Mucosa of stomach (tissue), 1 donor: ENCODE data around the gene CAMKK1.
A peak's percentile ranks its signal among the peaks of the same experiment; 100 is the strongest.

Source experiments
- H3K27me3 ChIP-seq: one replicate; pipeline ENCODE4 v1.7.0; 2013; ENCODE audit warnings: mild to moderate bottlenecking, low read length; ENCODE audit not compliant: control insufficient read depth, insufficient read depth
- H3K36me3 ChIP-seq: one replicate; pipeline ENCODE4 v1.7.0; 2013; ENCODE audit warnings: low read length; ENCODE audit not compliant: control insufficient read depth, insufficient read depth
- H3K4me1 ChIP-seq: one replicate; pipeline ENCODE4 v1.7.0; 2013; ENCODE audit warnings: mild to moderate bottlenecking, low read length; ENCODE audit not compliant: control insufficient read depth, insufficient read depth
- H3K4me3 ChIP-seq: one replicate; pipeline ENCODE4 v1.7.0; 2013; ENCODE audit warnings: low read length
- H3K9ac ChIP-seq: one replicate; pipeline ENCODE4 v1.7.0; 2013; ENCODE audit warnings: mild to moderate bottlenecking, low read length, moderate library complexity
- H3K9me3 ChIP-seq: one replicate; pipeline ENCODE4 v1.7.0; 2013; ENCODE audit warnings: mild to moderate bottlenecking, low read length, moderate library complexity; ENCODE audit not compliant: control insufficient read depth
- donor health status: Pancreatic carcinoma.

CAMKK1 gene

GRCh38 chr17:3880983-3881382 is 11.9 kb downstream of the CAMKK1 start:
- no peak overlapping the region for H3K4me3 ChIP-seq
- no peak overlapping the region for H3K9ac ChIP-seq
- no peaks in the 10 kb centered on the region for H3K27me3 ChIP-seq
- no peaks in the 10 kb centered on the region for H3K9me3 ChIP-seq
- no peaks in the 10 kb centered on the region for H3K36me3 ChIP-seq
- H3K4me1 ChIP-seq = no peaks in the 10 kb centered on the region

DNA sequence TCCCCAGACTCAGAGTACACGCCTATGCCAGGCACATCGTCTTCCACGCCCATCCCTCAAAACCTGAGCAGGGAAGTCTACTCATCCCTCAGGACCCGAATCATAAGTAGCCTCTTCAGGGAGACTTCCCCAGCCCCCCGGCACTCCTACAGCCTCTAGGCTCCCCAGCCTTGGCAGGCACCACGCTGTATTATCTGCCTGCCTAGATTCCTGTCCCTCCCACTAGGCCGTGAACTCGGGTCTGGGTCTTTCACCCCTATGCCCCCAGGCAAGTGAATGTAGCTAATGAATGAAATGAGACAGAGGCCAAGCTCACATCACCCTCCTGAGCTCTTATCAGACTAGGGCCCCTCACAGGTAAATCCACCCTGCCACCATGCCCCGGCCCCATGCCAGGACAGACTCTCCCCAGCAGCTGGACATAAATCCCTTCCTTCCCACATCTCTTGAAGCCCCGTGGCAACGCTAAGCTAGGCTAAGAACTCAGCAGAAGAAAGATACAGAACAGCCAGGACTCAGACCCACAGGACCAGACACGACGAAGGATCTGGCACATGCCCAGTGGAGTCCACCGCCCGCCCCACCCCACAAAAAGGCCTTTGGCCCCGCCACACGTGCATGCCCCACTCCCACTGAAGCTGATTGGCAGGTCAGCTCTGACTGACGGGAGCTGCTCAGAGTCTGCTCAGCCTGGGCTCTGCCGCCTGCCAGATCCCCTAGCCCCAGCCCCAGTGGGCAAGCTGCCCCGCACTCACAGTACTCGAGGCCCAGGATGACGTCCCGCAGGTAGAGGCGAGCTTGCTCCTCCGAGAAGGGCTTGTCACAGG is 13.0 kb downstream of the CAMKK1 start:
- H3K9me3 ChIP-seq = no peaks in the 10 kb centered on the region
- no peaks in the 10 kb centered on the region for H3K36me3 ChIP-seq
- H3K4me1 ChIP-seq = no peaks in the 10 kb centered on the region
- no peaks in the 10 kb centered on the region for H3K27me3 ChIP-seq
- no peak overlapping the region for H3K9ac ChIP-seq
- no peak overlapping the region for H3K4me3 ChIP-seq

- Histone ChIP-seq H3K27me3 (no peaks in the 10 kb centered on the region), H3K4me3 (no peak overlapping the region), H3K36me3 (no peaks in the 10 kb centered on the region), H3K9ac (no peak overlapping the region), H3K9me3 (no peaks in the 10 kb centered on the region), H3K4me1 (no peaks in the 10 kb centered on the region)
Observed at GRCh38 chr17:3879186-3879585, 13.7 kb downstream of the CAMKK1 start.

- Histone ChIP-seq H3K9me3 (no peaks in the 10 kb centered on the region), H3K27me3 (no peaks in the 10 kb centered on the region), H3K36me3 (no peaks in the 10 kb centered on the region), H3K9ac (no peak overlapping the region), H3K4me1 (no peaks in the 10 kb centered on the region), H3K4me3 (no peak overlapping the region)
Observed at GRCh38 chr17:3877220-3877619, 15.6 kb downstream of the CAMKK1 start.

DNA sequence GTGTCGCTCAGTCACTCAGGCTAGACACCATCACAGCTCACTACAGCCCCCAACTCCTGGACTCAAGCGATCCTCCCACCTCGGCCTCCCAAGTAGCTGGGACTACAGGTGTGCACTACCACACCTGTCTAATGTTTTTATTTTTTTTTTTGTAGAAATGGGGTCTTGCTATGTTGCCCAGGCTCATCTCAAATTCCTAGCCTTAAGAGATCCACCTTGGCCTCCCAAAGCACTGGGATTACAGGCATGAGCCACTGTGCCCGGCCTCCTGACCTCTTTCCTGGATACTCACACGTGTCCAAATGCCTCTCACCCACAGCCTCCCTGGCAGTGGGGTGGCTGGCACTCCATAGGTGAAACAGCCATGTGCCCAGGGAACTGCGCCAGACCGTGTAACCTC is 17.5 kb downstream of the CAMKK1 start:
- Histone ChIP-seq H3K9ac (no peak overlapping the region), H3K4me1 (peaks cover 6% of the 10 kb centered on the region), H3K9me3 (no peaks in the 10 kb centered on the region), H3K36me3 (no peaks in the 10 kb centered on the region), H3K4me3 (no peak overlapping the region), H3K27me3 (no peaks in the 10 kb centered on the region)

GRCh38 chr17:3873862-3874261 is 19.0 kb downstream of the CAMKK1 start:
- Histone ChIP-seq H3K9ac (no peak overlapping the region), H3K9me3 (no peaks in the 10 kb centered on the region), H3K4me1 (peaks cover 6% of the 10 kb centered on the region), H3K27me3 (no peaks in the 10 kb centered on the region), H3K4me3 (no peak overlapping the region), H3K36me3 (no peaks in the 10 kb centered on the region)

- no peak overlapping the region for H3K4me3 ChIP-seq
- H3K36me3 ChIP-seq = no peaks in the 10 kb centered on the region
- peaks cover 6% of the 10 kb centered on the region for H3K4me1 ChIP-seq
- H3K9me3 ChIP-seq = no peaks in the 10 kb centered on the region
- H3K9ac ChIP-seq = peak overlapping the region; percentile 8
- H3K27me3 ChIP-seq = no peaks in the 10 kb centered on the region
Observed at GRCh38 chr17:3870871-3871306, 22.0 kb downstream of the CAMKK1 start.

DNA sequence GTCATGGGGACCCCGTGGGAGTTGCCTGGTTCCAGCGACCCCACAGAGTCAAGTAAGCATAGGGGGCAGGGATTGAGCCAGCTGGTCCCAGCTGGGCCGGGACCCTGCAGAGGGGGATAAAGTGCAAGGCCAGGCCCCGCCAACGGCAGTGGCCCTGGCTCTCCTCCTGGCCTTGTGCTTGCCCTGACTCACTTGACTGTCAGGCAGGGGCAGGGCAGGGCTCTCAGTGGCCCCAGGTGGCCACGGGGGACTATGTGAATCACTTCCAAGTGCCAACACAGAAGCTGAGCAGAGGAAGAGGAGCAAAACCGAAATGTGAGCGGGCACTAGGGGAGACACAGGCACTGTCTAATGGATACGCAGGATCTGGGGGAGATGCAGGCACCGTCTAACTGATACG is 25.2 kb downstream of the CAMKK1 start:
- Histone ChIP-seq H3K9me3 (no peaks in the 10 kb centered on the region), H3K36me3 (no peaks in the 10 kb centered on the region), H3K4me3 (no peak overlapping the region), H3K4me1 (peaks cover 6% of the 10 kb centered on the region), H3K27me3 (no peaks in the 10 kb centered on the region), H3K9ac (no peak overlapping the region)

GRCh38 chr17:3867106-3867505 is 25.7 kb downstream of the CAMKK1 start:
- Histone ChIP-seq H3K9me3 (no peaks in the 10 kb centered on the region), H3K9ac (no peak overlapping the region), H3K36me3 (no peaks in the 10 kb centered on the region), H3K27me3 (no peaks in the 10 kb centered on the region), H3K4me1 (peaks cover 6% of the 10 kb centered on the region), H3K4me3 (no peak overlapping the region)

DNA sequence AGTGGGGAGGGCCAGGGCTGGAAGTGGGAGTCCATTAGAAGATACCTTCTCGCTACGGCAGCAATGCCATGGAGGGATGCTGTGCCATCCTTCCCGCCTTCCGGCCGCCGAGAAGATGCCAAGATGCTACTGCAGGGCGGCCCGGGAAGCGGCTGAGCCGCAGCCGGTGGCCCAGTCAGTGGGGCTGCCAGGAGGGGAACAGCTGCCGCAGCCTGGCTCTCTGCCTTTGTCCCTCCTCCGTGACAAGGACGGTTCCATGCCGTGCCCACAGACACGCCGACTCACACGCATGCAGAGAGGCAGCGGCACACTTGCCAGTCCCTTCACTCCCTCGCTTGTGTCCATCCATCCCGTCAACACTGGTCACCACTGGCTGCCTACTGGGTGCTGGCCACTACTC is 26.6 kb downstream of the CAMKK1 start:
- Histone ChIP-seq H3K27me3 (no peaks in the 10 kb centered on the region), H3K9ac (no peak overlapping the region), H3K4me3 (no peak overlapping the region), H3K4me1 (peaks cover 6% of the 10 kb centered on the region), H3K36me3 (no peaks in the 10 kb centered on the region), H3K9me3 (no peaks in the 10 kb centered on the region)

DNA sequence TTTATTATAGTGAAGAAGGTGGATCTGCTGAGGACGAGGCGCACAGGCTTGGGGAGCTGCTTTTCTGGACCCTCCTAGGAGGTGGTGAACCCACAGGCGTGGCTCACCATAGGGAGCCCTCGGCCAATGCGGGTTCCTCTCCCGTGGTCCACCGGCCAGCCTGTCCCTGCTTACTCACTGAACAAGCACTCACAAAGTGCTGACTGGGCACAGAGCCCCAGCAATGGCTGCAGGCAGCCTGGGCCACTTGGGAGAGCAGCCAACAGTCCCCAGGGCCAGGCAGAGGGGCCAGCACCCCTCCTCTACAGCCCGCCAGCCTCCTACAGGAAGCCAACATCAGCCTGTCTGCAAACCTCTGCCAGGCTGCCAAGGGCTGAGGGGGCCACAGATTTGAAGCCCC is 27.7 kb downstream of the CAMKK1 start:
- Histone ChIP-seq H3K9ac (no peak overlapping the region), H3K27me3 (no peaks in the 10 kb centered on the region)

DNA sequence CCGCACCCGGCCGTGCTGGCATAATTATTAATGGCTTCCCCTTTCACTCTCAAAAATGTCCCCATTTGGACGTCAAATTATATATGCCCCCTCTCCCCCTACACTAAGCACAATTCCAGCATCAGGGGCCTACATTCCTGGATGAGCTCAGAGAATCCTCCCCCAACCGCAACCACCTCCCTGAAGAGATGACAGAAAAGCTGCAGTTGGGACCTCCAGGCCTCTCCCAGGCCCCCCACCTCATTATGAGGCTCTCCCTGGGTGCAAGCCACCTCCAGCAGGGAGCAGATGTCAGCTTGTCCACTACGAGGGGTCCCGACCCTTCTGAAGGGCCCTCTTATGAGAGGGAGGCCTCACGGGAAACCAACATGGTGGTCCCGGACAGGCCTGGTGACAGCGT is 28.3 kb downstream of the CAMKK1 start:
- H3K36me3 ChIP-seq = no peaks in the 10 kb centered on the region
- H3K9ac ChIP-seq = no peak overlapping the region
- H3K4me1 ChIP-seq = no peaks in the 10 kb centered on the region
- no peak overlapping the region for H3K4me3 ChIP-seq
- H3K9me3 ChIP-seq = no peaks in the 10 kb centered on the region
- no peaks in the 10 kb centered on the region for H3K27me3 ChIP-seq

More for the DNA sequence above, 27.7 kb downstream of the CAMKK1 start:
- H3K9me3 ChIP-seq = no peaks in the 10 kb centered on the region
- no peaks in the 10 kb centered on the region for H3K36me3 ChIP-seq
- no peaks in the 10 kb centered on the region for H3K4me1 ChIP-seq
- no peak overlapping the region for H3K4me3 ChIP-seq
